Prostate gland (tissue), 2 donors: ENCODE results near the gene NUP210L. TPM values are rescaled to one million over a fixed set of nuclear protein-coding genes. Genes with fewer than 3 reads are reported as not detected.
A peak's percentile ranks its signal among the peaks of the same experiment; 100 is the strongest.
"Not testable (repeated sequence)": the region's sequence is repeated elsewhere in the genome, so short reads cannot be mapped to it uniquely, and the experiment has no call there.

Experiments used
- DNase-seq: peaks from one replicate; pipeline ENCODE4 v3.0.0-alpha.2; 2019; ENCODE audit warnings: low spot score
- H3K27ac ChIP-seq, 2 donors: fragments of 200-600 bp; sonication (generic); 2 replicates each; pipeline ENCODE4 v1.5.1; 2017 to 2019
- H3K27me3 ChIP-seq: fragments of 200-600 bp; sonication (generic); replicated peaks from 2 replicates; pipeline ENCODE4 v1.5.1; 2019; ENCODE audit not compliant: insufficient read depth
- H3K36me3 ChIP-seq, 2 donors: fragments of 200-600 bp; sonication (generic); 1 replicate in 1 of 2; 2 replicates in 1 of 2; pipeline versions ENCODE4 v1.5.1 to v1.8.1; 2017 to 2019
- H3K4me1 ChIP-seq: fragments of 200-600 bp; sonication (generic); replicated peaks from 2 replicates; pipeline ENCODE4 v1.5.1; 2019
- H3K4me3 ChIP-seq, 2 donors: fragments of 200-600 bp; sonication (generic); 2 replicates each; pipeline ENCODE4 v1.5.1; 2017 to 2019
- H3K9me3 ChIP-seq: fragments of 200-600 bp; sonication (generic); 2 replicates; pipeline ENCODE4 v1.5.1; 2017
- POLR2A ChIP-seq: fragments of 450-650 bp; IDR thresholded peaks from one replicate; pipeline ENCODE4 v1.6.1; 2016; ENCODE audit warnings: antibody characterized with exemption, mild to moderate bottlenecking
- POLR2AphosphoS5 ChIP-seq: sonication (generic); formaldehyde crosslinking; IDR thresholded peaks from one replicate; pipeline ENCODE4 v1.6.1; 2017; ENCODE audit warnings: antibody characterized with exemption
- WGBS: methylation state at CpG from one replicate; pipeline ENCODE4 v1.1.5; 2018; 5-methylcytosine and 5-hydroxymethylcytosine counted together
- intact Hi-C: fragments of 100-400 bp; cut with DNase I; formaldehyde crosslinking; loops from one replicate; pipeline ENCODE4 v1.14.2; 2022
- total RNA-seq, 2 donors: library from RNA; depleted of rRNA; stranded (reverse); fragments of >200 nt; gene quantifications; one replicate each; pipeline ENCODE4 v1.1.0, GENCODE V29; 2016
- TF ChIP-seq, protein P1 (sequence below), 4 experiments: fragments of 200-600 bp in 2 of 4; fragments of 450-650 bp in 2 of 4; sonication (generic) in 2 of 4; IDR thresholded peaks; 1 replicate in 3 of 4; 2 replicates in 1 of 4; pipeline ENCODE4 v1.5.1; 2016 to 2019; ENCODE audit warnings: antibody characterized with exemption in 4 of 4, mild to moderate bottlenecking in 2 of 4, moderate library complexity in 2 of 4

The NUP210L gene
- total RNA-seq, 2 donors from 2014 or later: 0.05 to 5.7 TPM

DNA sequence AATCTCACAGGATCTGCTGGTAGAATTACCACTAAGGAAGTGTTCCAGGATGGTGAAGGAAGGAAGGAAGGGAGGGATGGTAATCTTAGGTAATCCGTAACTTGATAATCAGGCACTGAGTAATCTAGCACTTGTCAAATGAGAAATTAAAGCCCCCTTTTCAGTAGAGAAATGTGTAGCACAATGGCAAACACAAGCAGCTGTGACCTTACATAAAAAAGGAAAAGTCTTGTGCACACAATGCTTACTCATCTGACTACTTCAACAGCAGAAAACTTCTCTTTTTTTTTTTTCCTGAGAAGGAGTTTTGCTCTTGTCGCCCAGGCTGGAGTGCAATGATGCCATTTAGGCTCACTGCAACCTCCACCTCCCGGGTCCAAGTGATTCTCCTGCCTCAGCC lies 6.1 kb downstream of the NUP210L start:
- intact Hi-C loops: no loop called here
- WGBS: 71% methylated on average over 3 of the region's 3 CpGs

DNA sequence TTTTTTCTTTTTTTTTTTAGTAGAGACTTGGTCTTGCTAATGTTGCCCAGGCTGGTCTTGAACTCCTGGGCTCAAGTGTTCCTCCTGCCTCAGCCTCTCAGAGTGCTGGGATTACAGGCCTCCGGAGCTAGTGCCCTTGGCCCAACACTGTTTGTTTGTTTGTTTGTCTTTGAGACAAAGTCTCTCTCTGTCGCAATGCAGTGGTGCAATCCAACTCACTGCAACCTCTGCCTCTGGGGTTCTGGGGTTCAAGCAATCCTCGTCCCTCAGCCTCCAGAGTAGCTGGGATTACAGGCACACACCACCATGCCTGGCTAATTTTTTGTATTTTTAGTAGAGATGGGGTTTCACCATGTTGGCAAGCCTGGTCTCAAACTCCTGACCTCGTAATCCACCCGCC lies 7.4 kb downstream of the NUP210L start:
- H3K27me3 ChIP-seq, H3K36me3 ChIP-seq, intact Hi-C loops: not testable (repeated sequence)

More for the DNA sequence above, 6.1 kb downstream of the NUP210L start:
- Histone ChIP-seq H3K27me3 (no peaks in the 10 kb centered on the region), H3K27ac (no peak overlapping the region), H3K36me3 (no peaks in the 10 kb centered on the region), H3K4me1 (no peaks in the 10 kb centered on the region), H3K9me3 (no peaks in the 10 kb centered on the region), H3K4me3 (no peak overlapping the region)
- no peak for TF ChIP-seq POLR2A
- TF ChIP-seq, protein P1, sequence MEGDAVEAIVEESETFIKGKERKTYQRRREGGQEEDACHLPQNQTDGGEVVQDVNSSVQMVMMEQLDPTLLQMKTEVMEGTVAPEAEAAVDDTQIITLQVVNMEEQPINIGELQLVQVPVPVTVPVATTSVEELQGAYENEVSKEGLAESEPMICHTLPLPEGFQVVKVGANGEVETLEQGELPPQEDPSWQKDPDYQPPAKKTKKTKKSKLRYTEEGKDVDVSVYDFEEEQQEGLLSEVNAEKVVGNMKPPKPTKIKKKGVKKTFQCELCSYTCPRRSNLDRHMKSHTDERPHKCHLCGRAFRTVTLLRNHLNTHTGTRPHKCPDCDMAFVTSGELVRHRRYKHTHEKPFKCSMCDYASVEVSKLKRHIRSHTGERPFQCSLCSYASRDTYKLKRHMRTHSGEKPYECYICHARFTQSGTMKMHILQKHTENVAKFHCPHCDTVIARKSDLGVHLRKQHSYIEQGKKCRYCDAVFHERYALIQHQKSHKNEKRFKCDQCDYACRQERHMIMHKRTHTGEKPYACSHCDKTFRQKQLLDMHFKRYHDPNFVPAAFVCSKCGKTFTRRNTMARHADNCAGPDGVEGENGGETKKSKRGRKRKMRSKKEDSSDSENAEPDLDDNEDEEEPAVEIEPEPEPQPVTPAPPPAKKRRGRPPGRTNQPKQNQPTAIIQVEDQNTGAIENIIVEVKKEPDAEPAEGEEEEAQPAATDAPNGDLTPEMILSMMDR (IDR thresholded peaks at IDR 0.05): no peak
- no peak for TF ChIP-seq POLR2AphosphoS5
- no peak for DNase-seq

DNA sequence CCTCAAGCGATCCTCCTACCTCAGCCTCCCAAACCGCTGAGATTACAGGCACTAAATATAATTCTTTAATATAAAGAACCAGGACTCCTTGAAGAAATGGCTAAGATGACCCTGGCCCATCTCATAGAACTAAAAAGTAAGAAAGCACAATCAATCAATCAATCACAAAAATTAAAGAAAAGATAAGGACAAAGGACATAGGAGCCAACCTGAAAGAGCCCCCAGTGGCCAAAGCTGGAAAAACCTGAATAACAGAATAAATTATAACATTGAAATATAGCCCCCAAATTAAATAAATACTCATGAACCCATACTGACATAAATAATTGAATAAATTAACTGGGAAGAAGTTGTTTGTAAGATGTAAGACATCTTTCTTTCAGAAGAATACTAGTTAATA lies 8.9 kb downstream of the NUP210L start:
- intact Hi-C loops: no loop called here
- no peak for TF ChIP-seq POLR2AphosphoS5
- TF ChIP-seq, protein P1 (IDR thresholded peaks at IDR 0.05): peak in 2 of 4 experiments; percentile 8 to 10
- Histone ChIP-seq H3K27ac (no peak overlapping the region), H3K27me3 (no peaks in the 10 kb centered on the region), H3K4me3 (no peak overlapping the region), H3K4me1 (no peaks in the 10 kb centered on the region), H3K36me3 (no peaks in the 10 kb centered on the region), H3K9me3 (no peaks in the 10 kb centered on the region)
- DNase-seq: no peak
- 98% methylated on average over 2 of the region's 2 CpGs for WGBS

More for the DNA sequence above, 7.4 kb downstream of the NUP210L start:
- not testable (repeated sequence) for H3K9me3 ChIP-seq, H3K4me3 ChIP-seq, H3K4me1 ChIP-seq, DNase-seq, H3K27ac ChIP-seq
- 85% methylated on average over 5 of the region's 5 CpGs for WGBS

DNA sequence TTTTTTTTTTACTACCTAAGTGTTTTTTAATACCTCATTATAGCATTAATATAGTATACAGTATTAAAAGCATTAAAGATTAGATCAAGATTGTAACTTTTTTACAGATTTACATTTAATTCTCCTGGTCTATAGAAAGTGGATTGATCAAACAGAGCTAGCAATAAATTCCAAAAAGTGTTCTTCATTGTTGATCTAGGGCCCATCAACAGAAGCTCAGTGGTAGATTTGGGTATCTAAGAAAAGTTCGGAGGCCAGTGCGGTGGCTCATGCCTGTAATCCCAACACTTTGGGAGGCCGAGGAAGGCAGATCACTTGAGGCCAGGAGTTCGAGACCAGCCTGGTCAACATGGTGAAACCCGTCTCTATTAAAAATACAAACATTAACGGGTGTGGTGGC lies 12.5 kb downstream of the NUP210L start:
- TF ChIP-seq POLR2A: no peak
- peak; percentile 52 for TF ChIP-seq POLR2AphosphoS5
- Histone ChIP-seq H3K27ac (no peak overlapping the region), H3K36me3 (no peaks in the 10 kb centered on the region), H3K9me3 (no peaks in the 10 kb centered on the region), H3K4me1 (no peaks in the 10 kb centered on the region), H3K27me3 (no peaks in the 10 kb centered on the region), H3K4me3 (no peak overlapping the region)
- peak; percentile 10 for DNase-seq
- intact Hi-C loops: no loop called here
- 78% methylated on average over 6 of the region's 6 CpGs for WGBS

DNA sequence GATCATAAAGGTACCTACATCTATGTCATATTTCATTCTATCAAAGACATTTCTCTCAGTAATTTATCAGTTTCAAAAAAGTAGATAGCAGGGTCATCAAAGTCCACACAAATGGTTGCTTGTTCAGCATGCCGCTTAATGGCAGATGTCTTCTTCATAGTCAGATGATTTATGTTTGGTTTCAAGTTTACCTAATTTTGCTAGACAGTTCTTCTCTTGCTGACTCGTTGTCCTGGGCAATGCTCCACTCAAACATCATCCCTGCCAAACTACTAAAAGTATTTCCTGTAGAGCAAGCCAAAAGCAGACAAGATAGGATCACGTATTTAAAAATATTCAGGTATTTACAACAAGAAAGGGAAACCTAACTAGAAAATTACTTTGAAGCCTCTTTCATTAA lies 13.6 kb downstream of the NUP210L start:
- H3K27ac ChIP-seq: no peak overlapping the region
- peak; percentile 68 for DNase-seq
- H3K4me1 ChIP-seq: no peaks in the 10 kb centered on the region
- intact Hi-C loops: no loop called here
- 12% methylated on average over 3 of the region's 3 CpGs for WGBS
- H3K27me3 ChIP-seq: no peaks in the 10 kb centered on the region
- TF ChIP-seq POLR2A (no peak), POLR2AphosphoS5 (peak; percentile 88)
- no peaks in the 10 kb centered on the region for H3K9me3 ChIP-seq
- no peak overlapping the region for H3K4me3 ChIP-seq
- no peaks in the 10 kb centered on the region for H3K36me3 ChIP-seq

DNA sequence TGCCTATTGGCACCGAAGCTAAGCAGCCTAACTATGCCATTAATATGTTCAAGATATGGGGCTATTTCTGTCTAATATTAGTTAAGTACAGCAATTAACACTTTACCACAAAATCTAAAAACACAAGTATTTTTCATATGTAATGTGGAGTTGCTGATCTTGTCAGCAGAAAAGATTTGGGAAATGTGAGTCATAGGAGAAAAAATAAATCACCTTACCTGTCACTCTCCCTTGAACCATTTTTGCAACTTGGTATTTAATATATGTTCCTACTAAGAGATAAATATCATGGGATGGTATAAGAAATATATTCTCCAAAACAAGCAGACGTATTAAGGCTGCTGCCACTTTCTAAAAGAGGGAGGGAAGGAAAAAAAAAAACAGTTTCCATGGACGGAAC lies 17.0 kb downstream of the NUP210L start:
- H3K36me3 ChIP-seq: no peaks in the 10 kb centered on the region
- TF ChIP-seq, protein P1 (IDR thresholded peaks at IDR 0.05): no peak
- no peak for TF ChIP-seq POLR2AphosphoS5
- TF ChIP-seq POLR2A: no peak
- no peak overlapping the region for H3K27ac ChIP-seq
- no peaks in the 10 kb centered on the region for H3K27me3 ChIP-seq
- intact Hi-C loops: no loop called here
- DNase-seq: no peak
- no peaks in the 10 kb centered on the region for H3K9me3 ChIP-seq
- WGBS: 79% methylated on average over 3 of the region's 3 CpGs
- no peaks in the 10 kb centered on the region for H3K4me1 ChIP-seq
- no peak overlapping the region for H3K4me3 ChIP-seq
